Activated CD4-positive, alpha-beta memory T cell treated with anti-CD3 and anti-CD28 coated beads, Interleukin-2, amount 10 ng/mL, durations not matched to agents 7 days and 5 days (primary cell): ENCODE data around the gene RAB7B. TPM values are rescaled to one million over a fixed set of nuclear protein-coding genes. Genes with fewer than 3 reads are reported as not detected.

ENCODE experiments used
- CTCF ChIA-PET: fragments of 350-600 bp; sonication (Branson Sonifier 250); formaldehyde crosslinking; loops from one replicate; lab custom pipeline; 2021; ENCODE audit warnings: antibody characterized with exemption, inconsistent platforms; lab: Charles Lee
- POLR2A ChIA-PET: fragments of 350-600 bp; sonication (Branson Sonifier 250); formaldehyde crosslinking; loops from one replicate; lab custom pipeline; 2021; ENCODE audit warnings: antibody characterized with exemption; lab: Charles Lee
- DNase-seq: peaks from one replicate; pipeline ENCODE4 v3.0.0-alpha.2; 2020
- H3K27ac Mint-ChIP-seq: one replicate; pipeline ENCODE4 v1.8.0; 2021; ENCODE audit warnings: mild to moderate bottlenecking, mixed read lengths
- H3K27me3 Mint-ChIP-seq: one replicate; pipeline ENCODE4 v1.8.0; 2021; ENCODE audit warnings: mixed read lengths
- H3K36me3 Mint-ChIP-seq: one replicate; pipeline ENCODE4 v1.8.0; 2021; ENCODE audit warnings: low read depth, mixed read lengths
- H3K4me1 Mint-ChIP-seq: one replicate; pipeline ENCODE4 v1.8.0; 2021; ENCODE audit warnings: mixed read lengths
- H3K4me3 Mint-ChIP-seq: one replicate; pipeline ENCODE4 v1.8.0; 2021; ENCODE audit warnings: mild to moderate bottlenecking, mixed read lengths
- H3K9me3 Mint-ChIP-seq: one replicate; pipeline ENCODE4 v1.8.0; 2021; ENCODE audit warnings: mixed read lengths
- total RNA-seq, 2 experiments: library from RNA; stranded (reverse); gene quantifications; one replicate each; pipeline ENCODE4 v1.2.3, GENCODE V29; 2021

RAB7B gene
- total RNA-seq, 2 experiments from 2014 or later, result not detected

DNA sequence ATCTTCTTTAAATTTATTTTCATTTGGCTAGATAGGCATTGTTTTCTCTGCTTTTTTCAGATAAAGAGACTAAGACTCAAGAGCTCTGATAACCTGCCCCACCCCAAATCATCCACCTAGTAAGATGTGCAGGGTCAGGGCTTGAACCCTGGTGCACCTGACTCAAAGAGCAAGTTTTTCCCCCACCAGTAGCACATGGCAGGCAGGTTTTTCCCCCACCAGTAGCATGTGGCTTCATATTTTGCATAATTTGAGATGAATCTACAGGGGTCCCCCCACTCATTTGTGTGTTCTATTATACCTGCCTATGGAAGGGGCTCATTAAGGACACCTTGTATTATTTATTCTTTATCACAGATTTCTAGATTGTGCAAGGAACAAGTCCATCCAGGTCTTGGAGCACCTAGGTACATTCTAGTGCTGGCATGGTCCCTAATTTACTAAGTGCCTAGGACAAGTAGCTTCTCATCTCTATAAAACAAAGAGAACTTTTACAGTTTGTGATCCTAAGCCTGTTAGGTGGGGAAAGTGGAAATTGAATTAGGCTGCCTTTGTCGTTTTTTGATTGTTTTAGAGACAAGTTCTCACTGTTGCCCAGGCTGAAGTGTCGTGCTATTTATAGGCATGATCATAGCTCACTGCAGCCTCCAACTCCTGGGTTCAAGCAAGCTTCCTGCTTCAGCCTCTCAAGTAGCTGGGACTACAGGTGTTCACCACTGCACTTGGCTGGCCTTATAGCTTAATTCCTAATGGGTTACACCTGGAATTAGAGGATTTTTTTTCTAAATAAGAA lies 33.7 kb upstream of the RAB7B start:
- POLR2A ChIA-PET, result no interaction called here
- H3K27ac Mint-ChIP-seq, result no peak overlapping the region
- CTCF ChIA-PET, result interaction anchor here (1.0 to 1.9 kb wide), 2 partner anchors 59 to 70 kb away, joined by 3 to 6 read pairs; no protein-coding TSS in a partner anchor

DNA sequence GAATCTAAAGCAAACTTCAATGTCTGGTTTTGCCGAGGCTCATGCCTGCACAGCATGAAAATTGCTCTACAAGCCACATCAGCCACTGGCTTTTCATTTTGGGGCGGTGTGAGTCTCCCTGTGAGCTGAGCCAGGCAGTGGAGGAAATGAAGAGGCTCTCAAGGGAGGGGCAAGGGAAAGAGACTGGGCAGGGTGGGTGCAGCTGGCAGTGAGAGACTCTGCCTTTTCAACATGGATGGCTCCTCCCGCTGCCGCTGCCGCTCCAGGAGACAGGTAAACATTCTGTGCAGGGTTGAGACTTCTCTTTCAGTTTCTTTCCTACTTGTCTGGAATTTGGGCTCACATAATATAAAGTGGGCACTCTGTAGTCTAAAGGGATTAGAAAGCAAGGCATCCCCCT lies 31.8 kb upstream of the RAB7B start:
- Mint-ChIP-seq H3K27me3 (peaks cover 34% of the 10 kb centered on the region), H3K27ac (no peak overlapping the region), H3K4me1 (peaks cover 21% of the 10 kb centered on the region), H3K36me3 (no peaks in the 10 kb centered on the region), H3K9me3 (no peaks in the 10 kb centered on the region), H3K4me3 (no peak overlapping the region)
- no peak for DNase-seq
- ChIA-PET CTCF (interaction anchor here (8.5 kb wide), 1 partner anchor 71 kb away, joined by 181 read pairs; no protein-coding TSS in a partner anchor), POLR2A (no interaction called here)

More for the DNA sequence above, 33.7 kb upstream of the RAB7B start:
- H3K36me3 Mint-ChIP-seq, result no peaks in the 10 kb centered on the region
- no peak for DNase-seq
- peaks cover 41% of the 10 kb centered on the region for H3K27me3 Mint-ChIP-seq
- peaks cover 23% of the 10 kb centered on the region for H3K4me1 Mint-ChIP-seq
- no peaks in the 10 kb centered on the region for H3K9me3 Mint-ChIP-seq
- H3K4me3 Mint-ChIP-seq, result no peak overlapping the region

DNA sequence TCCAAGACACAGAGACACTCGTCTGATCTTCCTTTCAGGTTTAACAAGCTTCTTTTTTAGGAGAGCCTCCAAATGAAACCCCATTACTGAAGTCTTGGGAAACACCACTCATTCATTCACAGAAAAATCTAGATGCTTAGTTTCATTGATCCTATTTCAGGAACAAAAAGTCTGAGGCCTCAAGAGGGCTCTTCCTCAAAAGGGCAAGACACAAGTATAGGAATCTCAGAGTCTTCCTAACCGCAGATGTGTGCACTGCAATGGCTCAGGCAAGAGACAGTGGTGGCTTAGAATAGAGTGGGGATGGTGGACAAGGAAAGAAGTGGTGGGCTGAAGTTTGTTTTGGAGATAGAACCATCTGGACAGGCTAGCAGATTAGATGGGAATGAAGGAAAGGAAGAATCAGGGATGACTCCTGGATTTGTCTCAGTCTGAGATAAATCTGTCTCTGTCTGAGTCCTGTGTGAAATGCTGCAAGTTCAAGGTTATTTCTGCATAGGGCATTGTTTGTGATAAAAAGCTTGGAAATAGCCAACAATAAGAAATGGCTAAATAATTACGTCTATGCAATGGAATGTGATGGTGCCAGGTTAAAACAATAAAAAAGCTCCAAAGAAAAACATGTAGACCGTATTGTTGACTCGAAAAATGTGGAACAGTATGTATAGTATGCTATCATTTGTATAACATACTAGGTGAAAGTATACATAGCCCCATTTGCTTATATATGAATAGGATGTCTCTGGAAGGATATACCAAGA lies 29.4 kb upstream of the RAB7B start:
- Mint-ChIP-seq H3K4me3 (no peak overlapping the region), H3K36me3 (no peaks in the 10 kb centered on the region), H3K27me3 (peaks cover 33% of the 10 kb centered on the region), H3K27ac (no peak overlapping the region), H3K4me1 (peaks cover 7% of the 10 kb centered on the region), H3K9me3 (no peaks in the 10 kb centered on the region)
- no peak for DNase-seq
- CTCF ChIA-PET, result interaction anchor here (8.5 kb wide), 1 partner anchor 74 kb away, joined by 181 read pairs; no protein-coding TSS in a partner anchor
- POLR2A ChIA-PET, result no interaction called here

DNA sequence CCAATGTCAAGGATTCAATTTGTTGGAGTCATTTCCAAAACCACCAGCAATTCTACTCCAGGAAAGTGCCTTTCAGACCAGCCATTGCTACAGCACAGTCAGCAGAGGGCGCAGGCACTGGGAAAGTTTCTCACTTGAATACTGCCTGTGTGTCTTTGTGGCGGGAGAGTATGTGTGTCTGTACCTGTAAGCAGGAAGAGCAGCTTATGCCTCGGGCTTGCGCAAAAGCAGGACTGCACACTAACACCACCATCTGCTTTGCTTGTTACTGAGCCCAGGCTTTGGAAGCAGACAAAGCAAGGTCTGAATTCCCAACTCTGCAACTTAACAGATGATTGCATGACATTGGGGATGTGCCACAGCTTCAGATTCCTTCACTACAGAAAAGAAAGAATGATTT lies 27.5 kb upstream of the RAB7B start:
- Mint-ChIP-seq H3K4me1 (peaks cover 7% of the 10 kb centered on the region), H3K36me3 (no peaks in the 10 kb centered on the region), H3K4me3 (no peak overlapping the region), H3K27me3 (peaks cover 36% of the 10 kb centered on the region), H3K27ac (no peak overlapping the region), H3K9me3 (no peaks in the 10 kb centered on the region)
- peak; percentile 74 for DNase-seq
- ChIA-PET CTCF (interaction anchor here (0.5 to 8.5 kb wide), 16 partner anchors 8 to 239 kb away, joined by 3 to 181 read pairs (median 4); no protein-coding TSS in a partner anchor), POLR2A (interaction anchor here (1.0 to 1.5 kb wide), 3 partner anchors 19 to 76 kb away, joined by 3 to 5 read pairs (median 4); no protein-coding TSS in a partner anchor)

DNA sequence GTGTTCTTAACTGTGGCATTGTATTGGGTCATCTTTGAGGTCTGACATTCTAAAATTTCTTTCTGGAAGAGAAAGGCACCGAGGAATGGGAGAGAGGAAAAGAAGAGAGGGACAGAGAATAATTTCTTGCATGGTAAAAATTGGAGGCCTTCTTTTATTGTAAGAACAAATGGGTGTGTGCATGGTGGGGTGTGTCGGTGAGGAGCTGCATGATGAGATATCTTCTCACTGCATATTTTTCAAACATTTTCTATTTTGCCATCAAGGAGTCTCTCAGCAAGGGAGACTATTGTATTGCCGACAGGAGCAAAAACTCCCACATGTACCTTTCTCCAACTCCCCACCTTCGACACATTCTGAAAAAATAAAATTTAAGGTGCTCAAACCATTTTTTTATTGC lies 27.0 kb upstream of the RAB7B start:
- DNase-seq, result no peak
- no peak overlapping the region for H3K4me3 Mint-ChIP-seq
- no peaks in the 10 kb centered on the region for H3K9me3 Mint-ChIP-seq
- CTCF ChIA-PET, result interaction anchor here (0.9 to 8.5 kb wide), 12 partner anchors 9 to 239 kb away, joined by 3 to 181 read pairs (median 4); no protein-coding TSS in a partner anchor
- POLR2A ChIA-PET, result interaction anchor here (1.0 to 1.5 kb wide), 3 partner anchors 19 to 76 kb away, joined by 3 to 5 read pairs (median 4); no protein-coding TSS in a partner anchor
- peaks cover 39% of the 10 kb centered on the region for H3K27me3 Mint-ChIP-seq
- H3K4me1 Mint-ChIP-seq, result peaks cover 7% of the 10 kb centered on the region
- H3K27ac Mint-ChIP-seq, result no peak overlapping the region
- H3K36me3 Mint-ChIP-seq, result no peaks in the 10 kb centered on the region

DNA sequence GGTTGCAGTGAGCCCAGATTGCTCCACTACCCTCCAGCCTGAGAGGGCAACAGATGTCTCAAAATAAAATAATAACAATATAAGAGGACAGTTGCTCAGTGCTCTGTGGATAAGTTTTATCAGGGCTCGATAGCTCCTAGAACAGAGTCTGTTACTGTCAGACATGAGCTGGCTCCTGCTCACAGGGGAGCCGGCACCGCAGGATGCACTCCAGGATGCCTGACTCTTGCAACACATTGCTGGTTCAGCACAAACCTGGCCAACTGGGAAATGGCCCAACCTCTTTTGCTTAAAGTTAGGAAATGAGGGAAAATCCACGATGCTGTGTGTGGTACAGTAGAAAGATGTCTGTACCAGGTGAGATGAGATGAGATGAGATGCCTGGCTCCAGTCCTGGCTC lies 26.3 kb upstream of the RAB7B start:
- Mint-ChIP-seq H3K4me3 (no peak overlapping the region), H3K9me3 (no peaks in the 10 kb centered on the region), H3K27ac (no peak overlapping the region), H3K4me1 (peaks cover 3% of the 10 kb centered on the region), H3K36me3 (no peaks in the 10 kb centered on the region), H3K27me3 (peaks cover 36% of the 10 kb centered on the region)
- DNase-seq, result no peak
- ChIA-PET POLR2A (no interaction called here), CTCF (interaction anchor here (1.2 to 8.5 kb wide), 8 partner anchors 8 to 77 kb away, joined by 3 to 181 read pairs (median 8); no protein-coding TSS in a partner anchor)

DNA sequence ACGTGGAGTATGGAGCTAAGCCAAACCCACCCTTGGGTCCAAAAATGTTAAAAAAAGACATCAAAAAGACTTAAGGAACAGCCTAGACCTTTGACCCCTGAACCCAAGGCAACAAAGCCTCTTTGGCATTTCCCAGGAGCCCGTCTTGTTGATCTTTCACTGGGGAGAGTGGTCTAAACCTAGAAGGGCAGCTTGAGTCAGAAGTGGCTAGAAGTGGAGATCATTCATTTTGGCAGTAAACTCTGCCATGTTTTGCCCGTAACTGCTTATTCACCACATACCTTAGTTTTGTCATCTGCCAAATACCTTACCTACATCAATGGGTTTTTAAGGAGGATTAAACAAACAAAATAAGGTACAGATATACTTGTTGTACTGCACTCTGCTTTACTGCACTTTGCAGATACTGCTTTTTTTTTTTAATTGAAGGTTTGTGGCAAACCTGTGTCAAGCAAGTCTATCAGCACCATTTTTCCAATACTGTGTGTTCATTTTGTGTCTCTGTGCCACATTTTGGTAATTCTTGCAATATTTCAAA lies 22.2 kb upstream of the RAB7B start:
- H3K36me3 Mint-ChIP-seq, result no peaks in the 10 kb centered on the region
- H3K27ac Mint-ChIP-seq, result no peak overlapping the region
- ChIA-PET POLR2A (no interaction called here), CTCF (no interaction called here)
- H3K4me3 Mint-ChIP-seq, result no peak overlapping the region
- H3K9me3 Mint-ChIP-seq, result no peaks in the 10 kb centered on the region
- no peaks in the 10 kb centered on the region for H3K4me1 Mint-ChIP-seq
- DNase-seq, result no peak
- H3K27me3 Mint-ChIP-seq, result peaks cover 34% of the 10 kb centered on the region

DNA sequence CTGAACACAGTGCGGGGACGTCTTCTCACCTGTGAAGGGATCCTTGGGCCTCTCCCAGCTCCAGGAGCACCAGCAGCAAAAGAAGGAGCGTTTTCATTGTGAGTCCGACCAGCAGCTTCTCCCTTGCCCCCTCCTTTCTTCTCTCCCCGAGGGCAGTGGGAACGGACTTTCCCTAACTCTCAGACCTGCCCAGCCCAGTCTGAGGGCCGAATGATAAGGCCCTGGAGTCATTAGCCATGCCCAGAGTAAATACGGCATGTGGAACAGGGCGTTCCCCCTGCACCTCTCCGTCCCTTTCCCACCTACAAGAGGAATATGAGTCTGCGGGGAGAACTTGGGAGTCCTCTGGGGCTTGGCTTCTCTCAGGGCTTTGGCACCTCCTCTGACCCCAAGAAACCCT lies 20.5 kb upstream of the RAB7B start, which contains the start of gene CTSE:
Gene CTSE, minus strand, starts transcription at position 201 of the 400 bp plus-strand sequence. Its CDS starts 104 bp downstream, at position 97.
- H3K4me3 Mint-ChIP-seq, result no peak within 1 kb of the TSS
- POLR2A ChIA-PET, result no interaction called here
- peaks cover 31% of the 10 kb centered on the region for H3K27me3 Mint-ChIP-seq
- no peaks in the 10 kb centered on the region for H3K9me3 Mint-ChIP-seq
- CTCF ChIA-PET, result no interaction called here
- DNase-seq, result no peak
- H3K4me1 Mint-ChIP-seq, result no peaks in the 10 kb centered on the region
- H3K36me3 Mint-ChIP-seq, result no peaks in the 10 kb centered on the region
- no peak within 1 kb of the TSS for H3K27ac Mint-ChIP-seq

DNA sequence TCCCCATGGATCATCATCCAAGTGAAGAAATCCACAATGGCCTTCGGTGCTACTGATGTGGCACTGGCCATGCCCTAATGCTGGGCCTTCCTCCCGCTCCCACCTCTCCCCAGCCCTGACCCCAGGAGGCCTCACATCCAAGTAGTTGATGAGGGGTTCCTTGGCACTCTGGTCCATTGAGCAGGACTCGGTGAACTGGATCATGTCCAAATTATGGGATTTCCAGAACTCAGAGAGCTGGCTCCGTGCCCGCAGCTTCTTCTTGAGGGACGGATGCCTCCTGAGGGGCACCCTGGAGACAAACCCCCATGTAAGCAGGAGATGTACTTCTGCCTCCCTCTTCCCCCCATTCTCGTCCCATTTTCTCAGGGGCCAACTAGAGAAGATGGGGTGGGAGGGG lies 19.6 kb upstream of the RAB7B start:
- CTCF ChIA-PET, result interaction anchor here (0.6 kb wide), 1 partner anchor 355 kb away, joined by 4 read pairs; no protein-coding TSS in a partner anchor

DNA sequence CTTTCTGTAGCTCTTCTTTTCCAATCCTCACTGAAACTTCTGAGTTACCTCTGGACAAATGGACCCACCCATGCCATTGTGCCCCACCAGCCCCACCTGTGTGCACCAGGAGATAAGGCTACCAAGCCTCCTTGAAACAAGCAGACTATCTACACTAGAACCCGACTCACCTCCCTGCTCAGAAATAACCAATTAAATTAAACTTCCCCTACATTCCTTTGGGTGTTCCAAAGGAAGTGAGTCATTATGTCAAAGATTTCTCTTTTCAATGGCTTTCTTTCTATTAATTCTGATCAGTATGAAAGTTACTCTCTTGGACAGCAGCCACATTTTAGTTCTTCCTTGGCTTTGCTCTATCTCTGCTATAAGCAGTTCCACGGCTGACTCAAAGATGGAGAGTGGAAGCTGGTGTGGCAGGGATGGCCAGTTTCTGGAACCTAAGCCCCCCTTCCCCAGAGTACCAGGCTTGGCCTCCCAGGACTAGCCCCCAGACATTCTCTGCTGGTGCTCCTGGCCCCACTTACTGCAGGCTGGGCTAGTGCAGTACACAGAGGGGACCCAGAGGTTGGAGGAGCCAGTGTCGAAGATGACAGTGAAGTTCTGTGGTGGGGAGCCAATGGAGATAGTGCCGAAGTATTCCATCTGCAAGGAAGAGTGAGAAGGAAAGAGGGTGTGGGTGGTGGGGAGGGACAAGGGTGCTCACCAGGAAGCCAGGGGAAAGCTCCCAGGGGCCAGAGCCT lies 18.6 kb upstream of the RAB7B start:
- H3K27me3 Mint-ChIP-seq, result peaks cover 29% of the 10 kb centered on the region
- ChIA-PET POLR2A (no interaction called here), CTCF (interaction anchor here (0.6 to 1.3 kb wide), 2 partner anchors 8 to 999 kb away, joined by 3 to 4 read pairs; no protein-coding TSS in a partner anchor)
- H3K4me1 Mint-ChIP-seq, result no peaks in the 10 kb centered on the region
- no peak for DNase-seq
- no peaks in the 10 kb centered on the region for H3K9me3 Mint-ChIP-seq
- no peaks in the 10 kb centered on the region for H3K36me3 Mint-ChIP-seq
- H3K27ac Mint-ChIP-seq, result no peak overlapping the region
- no peak overlapping the region for H3K4me3 Mint-ChIP-seq

More for the DNA sequence above, 19.6 kb upstream of the RAB7B start:
- H3K9me3 Mint-ChIP-seq, result no peaks in the 10 kb centered on the region
- POLR2A ChIA-PET, result no interaction called here
- DNase-seq, result no peak
- no peak overlapping the region for H3K27ac Mint-ChIP-seq
- H3K36me3 Mint-ChIP-seq, result no peaks in the 10 kb centered on the region
- H3K4me3 Mint-ChIP-seq, result no peak overlapping the region
- peaks cover 32% of the 10 kb centered on the region for H3K27me3 Mint-ChIP-seq
- no peaks in the 10 kb centered on the region for H3K4me1 Mint-ChIP-seq

DNA sequence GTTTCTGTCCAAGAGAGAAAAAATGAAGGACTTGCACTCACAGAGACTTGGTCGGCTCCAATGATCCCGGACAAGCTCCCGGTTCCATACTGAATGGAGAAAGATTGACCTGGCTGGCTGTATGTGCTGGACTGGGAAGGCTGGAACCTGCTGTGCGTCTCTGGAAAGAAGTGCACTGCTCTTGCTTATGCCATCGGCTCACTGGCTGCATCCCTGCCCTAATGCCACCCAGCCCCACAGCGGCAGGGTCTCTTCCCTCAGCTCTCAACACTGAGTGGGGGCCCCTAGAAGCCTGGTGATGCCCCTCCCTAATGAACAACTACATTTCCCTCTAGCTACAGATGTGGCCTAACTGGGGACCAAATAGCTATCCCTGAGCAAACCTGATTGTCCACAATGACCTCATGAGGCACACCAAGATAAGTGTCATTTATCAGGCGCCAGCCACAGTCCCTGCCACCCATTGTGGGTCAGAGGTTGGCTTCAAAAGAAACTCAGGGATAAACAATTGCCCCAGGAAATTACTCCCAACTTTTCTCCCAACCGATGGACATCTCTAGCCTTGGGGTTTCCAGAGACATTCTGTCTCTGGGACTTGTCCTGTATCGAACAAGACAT lies 17.9 kb upstream of the RAB7B start:
- H3K4me3 Mint-ChIP-seq, result no peak overlapping the region
- POLR2A ChIA-PET, result no interaction called here
- no peaks in the 10 kb centered on the region for H3K4me1 Mint-ChIP-seq

More for the DNA sequence above, 17.9 kb upstream of the RAB7B start:
- H3K27me3 Mint-ChIP-seq, result peaks cover 28% of the 10 kb centered on the region
- H3K9me3 Mint-ChIP-seq, result no peaks in the 10 kb centered on the region
- no peak overlapping the region for H3K27ac Mint-ChIP-seq
- H3K36me3 Mint-ChIP-seq, result no peaks in the 10 kb centered on the region
- no peak for DNase-seq
- CTCF ChIA-PET, result interaction anchor here (0.6 to 1.3 kb wide), 2 partner anchors 9 to 998 kb away, joined by 3 to 4 read pairs; no protein-coding TSS in a partner anchor
